Endothelial cell of umbilical vein (primary cell): ENCODE measurements around the gene ATP8A2. TPM values are rescaled to one million over a fixed set of nuclear protein-coding genes. Genes with fewer than 3 reads are reported as not detected.

Experiments used
- BruUV-seq: library from RNA; stranded (reverse); fragments of 400-500 nt; replicated peaks from 2 replicates; lab custom pipeline; 2021; lab: Mats Ljungman, UMichigan
- CTCF ChIA-PET: fragments of 300-600, 350-600 bp; sonication (Branson Sonifier 250); formaldehyde crosslinking; loops from one replicate; lab custom pipeline; 2021; ENCODE audit warnings: antibody characterized with exemption, inconsistent platforms; lab: Charles Lee
- POLR2A ChIA-PET: fragments of 300-600, 350-600 bp; sonication (Branson Sonifier 250); formaldehyde crosslinking; loops from one replicate; lab custom pipeline; 2021; ENCODE audit warnings: antibody characterized with exemption, inconsistent platforms; lab: Charles Lee
- DNase-seq: peaks from one replicate; pipeline ENCODE4 v3.0.0-alpha.2; 2011; ENCODE audit warnings: low read depth, low spot score
- FAIRE-seq: peaks from 2 replicates; lab custom pipeline; 2011; peaks lifted over from hg19 to GRCh38; lab: Jason Lieb, UNC
- H2AFZ ChIP-seq: 2 replicates; pipeline ENCODE4 v1.6.0; 2012; ENCODE audit warnings: low read depth, low read length, control low read depth, inconsistent platforms
- H3K27ac ChIP-seq: 2 replicates; pipeline ENCODE4 v1.5.1; 2011; ENCODE audit warnings: low read depth, mild to moderate bottlenecking, control low read depth, low read length, moderate library complexity; ENCODE audit not compliant: insufficient read depth
- H3K27me3 ChIP-seq, 2 experiments: 2 replicates each; pipeline versions ENCODE4 v1.6.0 to v1.6.1; 2011; ENCODE audit warnings: low read length in 2 of 2, mixed read lengths in 1 of 2; ENCODE audit not compliant: control insufficient read depth in 2 of 2, insufficient read depth in 2 of 2
- H3K36me3 ChIP-seq, 2 experiments: 2 replicates in 1 of 2; 3 replicates in 1 of 2; pipeline ENCODE4 v1.5.1; 2011; ENCODE audit warnings: low read length in 2 of 2, mild to moderate bottlenecking in 1 of 2, moderate library complexity in 1 of 2; ENCODE audit not compliant: control insufficient read depth in 2 of 2, insufficient read depth in 2 of 2; ENCODE audit errors: extremely low read depth in 1 of 2
- H3K4me1 ChIP-seq: 3 replicates; pipeline ENCODE4 v1.5.1; 2011; ENCODE audit warnings: mild to moderate bottlenecking, low read length; ENCODE audit not compliant: control insufficient read depth, insufficient read depth; ENCODE audit errors: extremely low read depth
- H3K4me2 ChIP-seq: 2 replicates; pipeline ENCODE4 v1.6.1; 2011; ENCODE audit warnings: low read length, control low read depth, mixed read lengths; ENCODE audit not compliant: insufficient read depth
- H3K4me3 ChIP-seq, 3 experiments: fragments of 200-600 bp in 1 of 3; sonication (generic), shearing (Covaris generic) in 1 of 3; replicated peaks in 1 of 3; 2 replicates each; pipeline ENCODE4 v1.5.1; 2011 to 2016; ENCODE audit warnings: control low read depth in 3 of 3, low read length in 3 of 3, mild to moderate bottlenecking in 2 of 3, inconsistent platforms in 1 of 3, low read depth in 1 of 3, moderate library complexity in 1 of 3; ENCODE audit not compliant: insufficient read depth in 1 of 3
- H3K79me2 ChIP-seq: 2 replicates; pipeline ENCODE4 v1.6.0; 2012; ENCODE audit warnings: low read length, inconsistent platforms; ENCODE audit not compliant: control insufficient read depth, insufficient read depth
- H3K9ac ChIP-seq: replicated peaks from 2 replicates; pipeline ENCODE3; 2011; ENCODE audit warnings: low read length, control low read depth; ENCODE audit not compliant: insufficient read depth; ENCODE audit errors: extremely low read depth
- H3K9me1 ChIP-seq: replicated peaks from 3 replicates; pipeline ENCODE4 v1.6.0; 2011; ENCODE audit warnings: mild to moderate bottlenecking, low read length; ENCODE audit not compliant: control insufficient read depth, insufficient read depth; ENCODE audit errors: extremely low read depth
- H3K9me3 ChIP-seq: replicated peaks from 2 replicates; pipeline ENCODE4 v1.5.1; 2012; ENCODE audit warnings: low read length, inconsistent platforms; ENCODE audit not compliant: control insufficient read depth, insufficient read depth
- H4K20me1 ChIP-seq: replicated peaks from 2 replicates; pipeline ENCODE3; 2011; ENCODE audit warnings: mild to moderate bottlenecking, low read length; ENCODE audit not compliant: control insufficient read depth, insufficient read depth; ENCODE audit errors: extremely low read depth
- CTCF ChIP-seq, 2 donors: IDR thresholded peaks; 1 replicate in 1 of 2; 2 replicates in 1 of 2; pipeline ENCODE4 v1.5.1; 2011; ENCODE audit warnings: low read length in 2 of 2, mild to moderate bottlenecking in 2 of 2, moderate library complexity in 2 of 2, control low read depth in 1 of 2, inconsistent platforms in 1 of 2, low read depth in 1 of 2; ENCODE audit not compliant: insufficient read depth in 1 of 2; ENCODE audit errors: extremely low read depth in 1 of 2
- EZH2 ChIP-seq: IDR thresholded peaks from 2 replicates; pipeline ENCODE4 v1.6.1; 2012; ENCODE audit warnings: borderline replicate concordance, low read depth, mild to moderate bottlenecking, moderate library complexity, low read length, inconsistent platforms; ENCODE audit not compliant: severe bottlenecking
- FOS ChIP-seq: IDR thresholded peaks from 2 replicates; pipeline ENCODE4 v1.6.1; 2011; ENCODE audit warnings: mild to moderate bottlenecking, low read length, moderate library complexity, borderline replicate concordance; ENCODE audit not compliant: insufficient read depth
- GATA2 ChIP-seq: IDR thresholded peaks from 2 replicates; pipeline ENCODE4 v1.7.0; 2011; ENCODE audit warnings: low read depth, mild to moderate bottlenecking, moderate library complexity, mixed read lengths, low read length; ENCODE audit not compliant: insufficient read length, insufficient read depth
- JUN ChIP-seq: IDR thresholded peaks from 2 replicates; pipeline ENCODE4 v1.6.1; 2011; ENCODE audit warnings: borderline replicate concordance, low read depth; ENCODE audit not compliant: insufficient read length, insufficient read depth
- MAX ChIP-seq: IDR thresholded peaks from 2 replicates; pipeline ENCODE4 v1.6.1; 2011; ENCODE audit not compliant: insufficient read depth, insufficient read length
- MYC ChIP-seq: IDR thresholded peaks from one replicate; pipeline ENCODE4 v1.6.1; 2011; ENCODE audit warnings: mild to moderate bottlenecking, low read depth, low read length
- POLR2A ChIP-seq: IDR thresholded peaks from 2 replicates; pipeline ENCODE4 v1.6.1; 2012; ENCODE audit warnings: low read depth, mild to moderate bottlenecking, control low read depth, low read length
- POLR2AphosphoS5 ChIP-seq: IDR thresholded peaks from 2 replicates; pipeline ENCODE4 v1.6.1; 2012; ENCODE audit warnings: low read depth, mild to moderate bottlenecking, control low read depth, low read length, moderate library complexity; ENCODE audit not compliant: insufficient read depth
- dilution Hi-C: fragments of 300-500 bp; cut with MboI; formaldehyde crosslinking; loops from one replicate; pipeline ENCODE4 v1.15.0; 2019; ENCODE audit warnings: low sequenced_read_pairs; ENCODE audit not compliant: extremely low pct_ligation_motif_present
- intact Hi-C: fragments of 100-400 bp; cut with micrococcal nuclease; formaldehyde crosslinking; loops from one replicate; pipeline ENCODE4 v1.10.0; 2022
- polyA plus RNA-seq, 4 experiments: library from polyadenylated mRNA; depleted of rRNA in 3 of 4; stranded (reverse) in 3 of 4; unstranded in 1 of 4; fragments of >200 nt; gene quantifications; 2 replicates each; pipeline versions ENCODE4 v1.2.1 to v1.2.3, GENCODE V29; 2011 to 2012; ENCODE audit warnings: missing spikeins in 1 of 4
- total RNA-seq: library from RNA; stranded (reverse); gene quantifications from 2 replicates; pipeline ENCODE4 v1.2.3, GENCODE V29; 2021

Gene ATP8A2
- total and polyA plus RNA-seq, 2 donors (not counting 3 experiments of a cell fraction or from before 2014, with no cell fraction given): 0.11 to 0.49 TPM

- ChIA-PET CTCF (interaction anchor here (1.2 kb wide), 1 partner anchor 31 kb away, joined by 4 read pairs; no protein-coding TSS in a partner anchor), POLR2A (no interaction called here)
- intact Hi-C loops: no loop called here
- H3K27me3 ChIP-seq: peaks cover under 1 to 4% of the 10 kb centered on the region in 2 experiments
- H3K9me1 ChIP-seq: no peaks in the 10 kb centered on the region
- no peaks in the 10 kb centered on the region for H3K36me3 ChIP-seq
- H3K9ac ChIP-seq: no peak overlapping the region
- no peak overlapping the region for H3K4me3 ChIP-seq
- no TSS peak for BruUV-seq
- no peak overlapping the region for H3K4me2 ChIP-seq
- no peak for DNase-seq
- H4K20me1 ChIP-seq: no peaks in the 10 kb centered on the region
- no peaks in the 10 kb centered on the region for H3K4me1 ChIP-seq
- H3K27ac ChIP-seq: no peak overlapping the region
- dilution Hi-C loops: no loop called here
- no peaks in the 10 kb centered on the region for H3K9me3 ChIP-seq
- no peak for FAIRE-seq
- no peak for TF ChIP-seq EZH2
- TF ChIP-seq GATA2: no peak
- no peak for TF ChIP-seq MAX
- TF ChIP-seq POLR2AphosphoS5: no peak
- TF ChIP-seq JUN: no peak
- TF ChIP-seq CTCF (IDR thresholded peaks at IDR 0.05; ENCODE audit: extremely low read depth in 1 of 2, insufficient read depth in 1 of 2, low read depth in 1 of 2, low read length in 2 of 2): no peak
- TF ChIP-seq POLR2A: no peak
- TF ChIP-seq FOS: no peak
- TF ChIP-seq MYC: no peak
- H2AFZ ChIP-seq: no peak overlapping the region
- no peaks in the 10 kb centered on the region for H3K79me2 ChIP-seq
These were observed 489.1 kb downstream of the ATP8A2 start for GRCh38 chr13:25860862-25861261.
